IPS DF 4.7 (cell line): ENCODE measurements around the gene CNPY1.
"Not testable (repeated sequence)": the region's sequence is repeated elsewhere in the genome, so short reads cannot be mapped to it uniquely, and the experiment has no call there.

Experiments used
- DNase-seq: peaks from one replicate; pipeline ENCODE4 v3.0.0-alpha.2; 2013; ENCODE audit warnings: low spot score; ENCODE audit errors: extremely low read depth

CNPY1 gene

GRCh38 chr7:155578016-155578415 lies 31.7 kb upstream of the CNPY1 start:
- no peak for DNase-seq

GRCh38 chr7:155577509-155577905 lies 31.1 kb upstream of the CNPY1 start:
- no peak for DNase-seq

- no peak for DNase-seq
These were observed 30.6 kb upstream of the CNPY1 start for GRCh38 chr7:155576900-155577508.

- DNase-seq: no peak
These were observed 30.1 kb upstream of the CNPY1 start for GRCh38 chr7:155576416-155576815.

DNA sequence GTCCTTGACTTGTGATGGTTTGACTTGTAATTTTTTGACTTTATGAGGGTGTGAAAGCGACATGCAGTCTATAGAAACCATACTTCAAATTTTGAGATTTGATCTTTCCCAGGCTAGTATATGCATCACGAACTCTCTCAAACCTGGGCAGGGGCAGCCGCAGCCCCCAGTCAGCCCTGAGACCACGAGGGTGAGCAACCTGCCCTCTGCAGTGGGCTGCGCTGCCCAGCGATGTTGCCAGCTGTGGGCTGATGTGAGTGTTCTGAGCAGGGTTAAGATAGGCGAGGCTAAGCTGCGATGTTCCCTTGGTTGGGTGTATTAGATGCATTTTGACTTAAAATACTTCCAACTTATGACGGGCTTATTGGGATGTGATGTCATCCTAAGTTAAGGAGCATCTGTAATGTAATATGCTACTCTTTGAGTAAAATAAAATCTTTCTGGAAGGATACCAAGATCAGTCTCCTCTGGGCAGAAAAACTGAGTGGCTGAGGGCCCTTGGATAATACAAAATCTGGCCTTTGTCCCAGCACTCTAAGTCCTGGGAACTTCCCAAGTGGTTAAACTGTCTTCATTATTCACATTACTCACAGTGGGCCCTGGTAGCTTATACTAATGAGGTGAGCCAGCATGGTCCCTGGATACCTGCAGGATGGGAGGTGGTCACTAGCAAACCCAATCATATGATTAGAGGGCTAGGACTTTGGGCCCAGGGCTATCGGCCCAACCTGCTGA lies 28.4 kb upstream of the CNPY1 start:
- no peak for DNase-seq

- DNase-seq: no peak
These were observed 25.4 kb upstream of the CNPY1 start for GRCh38 chr7:155571581-155572345.

DNA sequence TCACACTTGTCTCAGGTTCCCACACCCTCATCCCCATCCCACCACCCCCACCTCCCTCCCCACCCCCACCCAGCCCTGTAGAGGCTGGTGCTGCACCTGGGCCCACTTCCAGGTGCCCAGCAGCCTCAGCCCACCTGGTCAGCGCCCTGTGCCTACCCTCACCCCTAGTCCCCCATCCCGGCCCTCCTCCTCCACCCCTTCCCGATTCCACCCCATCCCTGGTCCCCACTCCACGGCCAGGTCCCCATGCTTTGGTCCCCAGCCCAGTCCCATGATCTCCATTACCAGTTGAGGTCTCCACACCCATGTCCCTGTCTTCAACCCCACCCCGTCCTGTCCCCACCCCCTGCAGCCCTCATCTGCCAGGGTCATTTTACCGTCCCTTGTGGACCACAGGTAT lies 24.6 kb upstream of the CNPY1 start:
- no peak for DNase-seq

GRCh38 chr7:155570171-155570958 lies 24.0 kb upstream of the CNPY1 start:
- DNase-seq: no peak

- DNase-seq: no peak
These were observed 23.3 kb upstream of the CNPY1 start for GRCh38 chr7:155569681-155570080.

GRCh38 chr7:155568842-155569494 lies 22.6 kb upstream of the CNPY1 start:
- no peak for DNase-seq

GRCh38 chr7:155568333-155568660 lies 21.9 kb upstream of the CNPY1 start:
- DNase-seq: no peak

GRCh38 chr7:155567646-155568332 lies 21.4 kb upstream of the CNPY1 start:
- no peak for DNase-seq

GRCh38 chr7:155566011-155566836 lies 19.9 kb upstream of the CNPY1 start:
- no peak for DNase-seq

- DNase-seq: no peak
These were observed 19.2 kb upstream of the CNPY1 start for GRCh38 chr7:155565596-155565995.

- DNase-seq: not testable (repeated sequence)
These were observed 16.6 kb upstream of the CNPY1 start for GRCh38 chr7:155562976-155563375.

DNA sequence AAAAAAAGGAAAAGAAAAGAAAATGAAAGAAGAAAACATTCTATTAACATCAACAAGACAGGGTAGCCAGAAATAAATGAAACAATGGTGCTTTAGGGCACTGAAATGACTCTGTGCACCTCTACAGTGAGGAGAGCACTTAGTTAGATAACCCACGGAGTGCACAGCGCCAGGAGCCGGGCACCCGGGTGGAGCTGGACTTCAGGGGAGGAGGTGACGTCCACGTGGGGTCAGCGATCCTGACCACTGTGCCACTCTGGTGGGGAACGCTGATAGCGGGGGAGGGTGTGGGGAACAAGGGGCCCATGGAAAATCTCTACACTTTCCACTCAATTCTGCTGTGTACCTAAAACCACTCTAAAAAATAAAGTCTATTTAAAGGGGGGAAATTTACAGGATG lies 15.7 kb upstream of the CNPY1 start:
- DNase-seq: no peak

DNA sequence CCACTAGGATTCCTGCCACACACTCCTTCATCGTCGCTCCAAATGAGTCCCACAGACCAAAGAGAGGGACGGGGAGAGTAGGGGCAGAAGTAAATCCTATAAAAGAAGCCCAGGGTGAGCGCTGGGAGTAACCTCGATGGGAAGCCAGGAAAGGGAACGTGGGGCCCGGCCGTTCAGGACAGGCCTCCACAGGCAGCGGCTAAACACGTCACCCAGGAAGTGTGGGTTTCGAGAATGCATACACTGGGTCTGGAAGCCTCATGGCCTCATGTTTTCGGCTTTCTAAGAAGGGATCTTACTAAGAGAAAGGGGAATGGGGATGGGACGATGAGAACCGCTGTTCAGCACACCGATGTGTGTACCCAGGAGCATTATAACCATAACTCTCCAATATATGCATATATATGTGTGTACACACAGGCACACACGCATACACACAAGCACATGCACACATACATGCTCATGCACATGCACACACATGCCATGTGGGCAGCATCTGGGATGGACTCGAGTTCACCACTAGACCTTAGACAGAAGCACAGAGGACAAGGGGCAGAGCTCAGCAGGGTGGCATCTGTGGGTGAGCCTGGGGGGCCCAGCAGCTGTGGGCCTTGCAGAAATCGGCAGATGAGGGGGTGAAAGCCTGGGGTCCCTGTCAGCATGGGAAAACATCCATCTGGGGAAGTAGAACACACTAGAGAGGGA lies 14.8 kb upstream of the CNPY1 start:
- no peak for DNase-seq

- DNase-seq: no peak
These were observed 14.0 kb upstream of the CNPY1 start for GRCh38 chr7:155560196-155560885.
